Endodermal cell (in vitro differentiated cells): Measurements from ENCODE around the gene PIK3IP1. TPM values are rescaled to one million over a fixed set of nuclear protein-coding genes. Genes with fewer than 3 reads are reported as not detected.

Source experiments
- DNase-seq: peaks from one replicate; pipeline ENCODE4 v3.0.0-alpha.2; 2017
- H3K27ac ChIP-seq: 2 replicates; pipeline ENCODE4 v1.5.1; 2013; ENCODE audit warnings: mild to moderate bottlenecking, low read depth, low read length, moderate library complexity
- H3K27me3 ChIP-seq: 2 replicates; pipeline ENCODE4 v1.6.1; 2013; ENCODE audit warnings: mild to moderate bottlenecking, low read length, moderate library complexity; ENCODE audit not compliant: insufficient read depth, control insufficient read depth, poor library complexity, severe bottlenecking
- H3K36me3 ChIP-seq: 2 replicates; pipeline ENCODE4 v1.7.0; 2013; ENCODE audit warnings: mild to moderate bottlenecking, low read length, moderate library complexity; ENCODE audit not compliant: control insufficient read depth, insufficient read depth
- H3K4me1 ChIP-seq: one replicate; pipeline ENCODE4 v1.7.0; 2013; ENCODE audit warnings: low read length; ENCODE audit not compliant: control insufficient read depth, insufficient read depth
- H3K4me3 ChIP-seq: 2 replicates; pipeline ENCODE4 v1.5.1; 2013; ENCODE audit warnings: mild to moderate bottlenecking, low read length, moderate library complexity
- H3K9ac ChIP-seq: 2 replicates; pipeline ENCODE4 v1.6.1; 2013; ENCODE audit warnings: mild to moderate bottlenecking, low read length, moderate library complexity; ENCODE audit not compliant: poor library complexity, severe bottlenecking; ENCODE audit errors: extremely low read depth
- H3K9me3 ChIP-seq: 2 replicates; pipeline ENCODE4 v1.6.1; 2013; ENCODE audit warnings: mild to moderate bottlenecking, low read length, moderate library complexity; ENCODE audit not compliant: control insufficient read depth
- H3K27ac Mint-ChIP-seq: 2 replicates; pipeline ENCODE4 v1.8.0; 2020; ENCODE audit warnings: mixed read lengths
- H3K27me3 Mint-ChIP-seq: 2 replicates; pipeline ENCODE4 v1.8.0; 2021; ENCODE audit warnings: mild to moderate bottlenecking, mixed read lengths; ENCODE audit not compliant: insufficient read depth
- H3K36me3 Mint-ChIP-seq: 2 replicates; pipeline ENCODE4 v1.8.0; 2020; ENCODE audit warnings: low read depth, mixed read lengths
- H3K4me1 Mint-ChIP-seq: 2 replicates; pipeline ENCODE4 v1.8.0; 2020; ENCODE audit warnings: mixed read lengths
- H3K4me3 Mint-ChIP-seq: 2 replicates; pipeline ENCODE4 v1.8.0; 2020; ENCODE audit warnings: mild to moderate bottlenecking, moderate library complexity, mixed read lengths
- H3K9me3 Mint-ChIP-seq: 2 replicates; pipeline ENCODE4 v1.8.0; 2020; ENCODE audit warnings: mild to moderate bottlenecking, mixed read lengths
- CTCF ChIP-seq: fragments of 200-600 bp; sonication (generic); conservative IDR thresholded peaks from 2 replicates; pipeline ENCODE4 v1.5.0; 2021; ENCODE audit warnings: antibody characterized with exemption, mild to moderate bottlenecking
- WGBS, 2 experiments: methylation state at CpG; one replicate each; pipeline versions ENCODE4 v1.1.5 to v1.1.7; 2013; ENCODE audit warnings: missing lambda C conversion rate in 2 of 2, mixed read lengths in 1 of 2; ENCODE audit not compliant: insufficient coverage in 1 of 2, insufficient read length in 1 of 2; 5-methylcytosine and 5-hydroxymethylcytosine counted together
- total RNA-seq, 2 donors: library from RNA; stranded (reverse); fragmentation: NEBNext Ultra II Directional in 1 of 2; extraction: Animal tissue kit (Norgen Biotek cat#: 25700) in 1 of 2; gene quantifications; 2 replicates in 1 of 2; 3 replicates in 1 of 2; pipeline ENCODE4 v1.2.1, GENCODE V29; 2021

PIK3IP1 gene
- total RNA-seq, 2 donors from 2014 or later: 2.0 to 3.5 TPM

- H3K4me3 Mint-ChIP-seq: no peak overlapping the region
- 89 to 93% methylated on average over 5 of the region's 5 CpGs for WGBS, 2 experiments
- peaks cover 83% of the 10 kb centered on the region for H3K36me3 Mint-ChIP-seq
- no peak overlapping the region for H3K27ac ChIP-seq
- H3K9me3 ChIP-seq: no peaks in the 10 kb centered on the region
- no peak overlapping the region for H3K4me3 ChIP-seq
- peaks cover 92% of the 10 kb centered on the region for H3K36me3 ChIP-seq
- TF ChIP-seq CTCF: no peak
- H3K27me3 Mint-ChIP-seq: no peaks in the 10 kb centered on the region
- no peak overlapping the region for H3K27ac Mint-ChIP-seq
- no peak overlapping the region for H3K9ac ChIP-seq
- H3K27me3 ChIP-seq: no peaks in the 10 kb centered on the region
- H3K4me1 Mint-ChIP-seq: peaks cover 28% of the 10 kb centered on the region
- DNase-seq: no peak
- H3K9me3 Mint-ChIP-seq: no peaks in the 10 kb centered on the region
- H3K4me1 ChIP-seq: peaks cover 10% of the 10 kb centered on the region
These were observed 44.9 kb upstream of the PIK3IP1 start for GRCh38 chr22:31337178-31337577.

GRCh38 chr22:31334329-31334728 is 42.0 kb upstream of the PIK3IP1 start:
- Mint-ChIP-seq H3K36me3 (peaks cover 88% of the 10 kb centered on the region), H3K27ac (no peak overlapping the region), H3K27me3 (no peaks in the 10 kb centered on the region), H3K4me1 (peaks cover 5% of the 10 kb centered on the region), H3K4me3 (no peak overlapping the region), H3K9me3 (no peaks in the 10 kb centered on the region)
- Histone ChIP-seq H3K4me1 (peaks cover 2% of the 10 kb centered on the region), H3K9me3 (no peaks in the 10 kb centered on the region), H3K27ac (no peak overlapping the region), H3K4me3 (no peak overlapping the region), H3K27me3 (no peaks in the 10 kb centered on the region), H3K36me3 (peaks cover 91% of the 10 kb centered on the region), H3K9ac (no peak overlapping the region)
- TF ChIP-seq CTCF: no peak
- 96 to 97% methylated on average over 5 of the region's 5 CpGs for WGBS, 2 experiments
- DNase-seq: no peak

- Histone ChIP-seq H3K27me3 (no peaks in the 10 kb centered on the region), H3K4me3 (no peak overlapping the region), H3K4me1 (no peaks in the 10 kb centered on the region), H3K36me3 (peaks cover 93% of the 10 kb centered on the region), H3K27ac (no peak overlapping the region), H3K9ac (no peak overlapping the region), H3K9me3 (no peaks in the 10 kb centered on the region)
- TF ChIP-seq CTCF: no peak
- H3K4me3 Mint-ChIP-seq: no peak overlapping the region
- H3K9me3 Mint-ChIP-seq: no peaks in the 10 kb centered on the region
- no peaks in the 10 kb centered on the region for H3K27me3 Mint-ChIP-seq
- peaks cover 88% of the 10 kb centered on the region for H3K36me3 Mint-ChIP-seq
- H3K4me1 Mint-ChIP-seq: no peaks in the 10 kb centered on the region
- no peak for DNase-seq
- WGBS, 2 experiments: 100% methylated on average over 2 of the region's 2 CpGs
- H3K27ac Mint-ChIP-seq: no peak overlapping the region
These were observed 41.4 kb upstream of the PIK3IP1 start for GRCh38 chr22:31333641-31334040.
